NCI-H510A treated with DMSO at 0.1 percent for 48 hours (cell line): Measurements from ENCODE around the gene ZNF224.
A peak's percentile ranks its signal among the peaks of the same experiment; 100 is the strongest.
"Not testable (repeated sequence)": the region's sequence is repeated elsewhere in the genome, so short reads cannot be mapped to it uniquely, and the experiment has no call there.

Source experiments
- DNase-seq: peaks from one replicate; lab custom pipeline; 2025; lab: John Stamatoyannopoulos, UW

The ZNF224 gene

DNA sequence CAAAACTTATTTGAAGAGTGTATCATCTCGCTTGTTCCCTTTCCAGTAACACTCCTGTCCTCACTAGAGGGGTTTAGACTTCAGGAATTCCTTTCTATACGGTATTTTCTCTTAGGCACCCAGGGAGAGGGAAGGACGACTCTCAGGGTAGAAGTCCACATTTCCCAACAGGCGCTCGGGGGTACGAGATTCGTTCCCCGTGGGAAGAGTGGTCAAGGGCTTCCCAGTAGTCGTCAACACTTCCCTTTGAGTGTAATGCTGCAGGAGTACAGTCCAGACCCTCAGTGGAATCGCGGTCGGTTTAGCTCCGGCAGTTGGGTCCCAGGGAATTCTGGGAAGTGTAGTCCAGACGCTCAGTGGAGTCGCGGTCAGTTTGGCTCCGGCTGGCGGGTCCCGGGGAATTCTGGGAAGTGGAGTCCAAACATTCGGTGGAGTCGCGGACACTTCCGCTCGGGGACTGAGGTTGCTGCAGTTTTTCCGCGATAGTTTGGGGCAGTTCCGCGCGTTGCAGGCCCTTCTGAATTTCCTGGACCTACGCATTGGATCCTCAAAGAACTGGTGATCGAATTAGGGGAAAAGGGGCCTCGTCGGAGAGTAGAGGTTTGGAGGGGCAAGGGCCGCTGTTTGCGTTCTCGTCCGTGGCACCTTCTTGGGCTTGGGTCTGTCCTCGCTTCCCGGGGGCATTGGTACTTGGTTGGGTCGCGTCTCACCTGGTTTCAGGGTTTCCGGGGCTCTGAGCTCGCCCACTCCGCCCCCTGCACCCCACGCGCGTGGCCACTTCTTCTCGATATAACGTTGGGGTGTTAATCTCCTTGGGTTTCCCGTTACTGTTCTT lies at the start of gene ZNF224:
Gene ZNF224, plus strand, starts transcription at position 431 of the 835 bp plus-strand sequence. CDS start 3,513 bp downstream, outside the sequence.
- peak; percentile 86 for DNase-seq

DNA sequence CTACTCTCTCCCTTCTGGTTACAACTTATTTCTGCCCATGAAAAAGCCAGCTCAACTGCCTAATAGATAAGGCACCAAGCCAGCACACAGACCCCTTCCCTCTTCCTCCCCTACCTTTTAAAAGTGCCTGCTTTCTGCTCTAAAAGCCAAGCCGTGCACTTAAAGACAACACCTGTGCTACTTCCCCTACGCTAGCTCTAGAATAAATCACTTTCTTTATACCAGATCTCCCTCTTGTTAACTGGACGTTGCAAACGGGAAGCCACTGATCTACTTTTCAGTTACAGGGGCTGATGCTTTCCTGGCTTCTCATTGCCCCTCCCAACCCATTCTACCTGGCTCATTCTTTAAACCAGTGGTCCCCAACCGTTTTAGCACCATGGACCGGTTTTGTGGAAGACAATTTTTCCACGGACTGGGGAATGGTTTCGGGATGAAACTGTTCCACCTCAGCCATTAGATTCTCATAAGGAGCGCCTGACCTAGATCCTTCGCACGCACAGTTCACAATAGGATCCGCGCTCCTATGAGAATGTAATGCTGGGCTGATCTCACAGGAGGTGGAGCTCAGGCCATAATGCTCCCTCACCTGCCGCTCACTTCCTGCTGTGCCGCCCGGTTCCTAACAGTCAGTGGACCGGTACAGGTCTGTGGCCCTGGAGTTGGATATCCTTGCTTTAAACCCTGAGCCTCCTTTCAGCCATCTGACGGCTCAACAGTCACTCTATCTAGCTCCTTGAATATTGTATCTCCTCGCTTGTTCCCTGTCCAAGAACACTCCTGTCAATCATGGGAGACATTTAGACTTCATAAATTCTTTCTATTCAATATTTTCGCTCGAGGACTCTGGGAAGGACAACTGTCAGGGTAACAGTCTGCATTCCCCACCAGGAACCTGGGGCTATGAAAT lies 43.2 kb upstream of the ZNF224 start:
- DNase-seq = peak; percentile 83

- DNase-seq = peak; percentile 98
Measured at GRCh38 chr19:44051650-44052402, 42.3 kb upstream of the ZNF224 start, which contains the start of gene ZNF223. TSS of gene ZNF223 (plus strand) at chr19:44052036. CDS start at chr19:44055177, 3,141 bp downstream.

DNA sequence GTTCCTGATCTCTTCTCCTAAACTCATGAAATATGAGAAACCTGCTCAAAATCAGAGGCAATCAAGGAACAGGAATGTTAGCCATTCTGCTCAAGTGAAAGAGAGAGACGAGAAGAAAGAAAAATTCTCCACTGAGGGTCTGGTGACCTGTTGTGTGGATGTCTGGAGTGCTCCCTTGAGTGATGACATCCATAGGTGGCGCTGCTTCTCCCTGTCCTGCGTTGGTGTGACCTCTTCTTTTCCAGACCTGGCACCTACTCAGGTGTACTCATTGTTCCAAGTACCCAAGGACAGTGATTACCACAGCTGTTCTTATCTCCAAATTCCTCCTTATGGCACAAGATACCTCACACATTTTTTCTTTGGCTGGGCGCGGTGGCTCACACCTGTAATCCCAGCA lies 38.3 kb upstream of the ZNF224 start:
- no peak for DNase-seq

GRCh38 chr19:44059229-44059628 lies 34.9 kb upstream of the ZNF224 start:
- DNase-seq = no peak

DNA sequence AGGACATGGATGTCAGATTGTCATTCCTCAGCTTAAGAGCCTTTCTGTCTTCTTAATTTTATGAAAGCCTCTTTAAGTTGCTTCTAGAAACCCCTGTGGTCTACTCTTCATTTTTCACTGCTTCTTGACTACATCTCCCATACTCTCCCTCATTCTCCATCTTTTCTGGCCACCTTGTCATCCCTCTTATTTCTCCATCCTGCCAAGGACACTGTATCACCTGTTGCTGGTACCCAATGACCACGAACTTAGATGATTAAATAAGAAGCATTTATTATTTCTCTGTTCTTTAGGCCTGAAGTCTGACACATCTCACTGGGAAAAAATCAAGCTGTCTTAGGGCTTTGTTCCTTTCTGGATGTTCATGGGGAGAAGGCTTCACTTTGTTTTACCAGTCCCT lies 33.1 kb upstream of the ZNF224 start:
- no peak for DNase-seq

GRCh38 chr19:44066305-44066704 lies 27.9 kb upstream of the ZNF224 start:
- no peak for DNase-seq

DNA sequence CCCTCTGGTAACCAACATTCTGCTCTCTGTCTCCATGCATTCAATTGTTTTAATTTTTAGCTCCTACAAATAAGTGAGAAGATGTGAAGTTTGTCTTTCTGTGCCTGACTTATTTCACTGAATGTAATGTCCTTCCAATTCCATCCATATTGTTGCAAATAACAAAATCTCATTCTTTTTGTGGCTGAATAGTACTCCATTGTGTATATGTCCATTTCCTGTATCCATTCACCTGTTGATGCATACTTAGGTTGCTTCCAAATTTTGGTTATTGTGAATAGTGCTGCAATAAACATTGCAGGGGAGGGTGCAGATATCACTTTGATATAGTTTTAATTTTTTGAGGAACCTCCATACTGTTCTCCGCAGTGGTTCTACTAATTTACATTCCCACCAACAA lies 24.7 kb upstream of the ZNF224 start:
- DNase-seq = no peak

GRCh38 chr19:44071824-44072542 lies 22.2 kb upstream of the ZNF224 start, which contains the start of gene ZNF284:
TSS of gene ZNF284 (plus strand) at chr19:44072159. CDS start at chr19:44076390, 4,231 bp downstream.
- DNase-seq = peak; percentile 77

DNA sequence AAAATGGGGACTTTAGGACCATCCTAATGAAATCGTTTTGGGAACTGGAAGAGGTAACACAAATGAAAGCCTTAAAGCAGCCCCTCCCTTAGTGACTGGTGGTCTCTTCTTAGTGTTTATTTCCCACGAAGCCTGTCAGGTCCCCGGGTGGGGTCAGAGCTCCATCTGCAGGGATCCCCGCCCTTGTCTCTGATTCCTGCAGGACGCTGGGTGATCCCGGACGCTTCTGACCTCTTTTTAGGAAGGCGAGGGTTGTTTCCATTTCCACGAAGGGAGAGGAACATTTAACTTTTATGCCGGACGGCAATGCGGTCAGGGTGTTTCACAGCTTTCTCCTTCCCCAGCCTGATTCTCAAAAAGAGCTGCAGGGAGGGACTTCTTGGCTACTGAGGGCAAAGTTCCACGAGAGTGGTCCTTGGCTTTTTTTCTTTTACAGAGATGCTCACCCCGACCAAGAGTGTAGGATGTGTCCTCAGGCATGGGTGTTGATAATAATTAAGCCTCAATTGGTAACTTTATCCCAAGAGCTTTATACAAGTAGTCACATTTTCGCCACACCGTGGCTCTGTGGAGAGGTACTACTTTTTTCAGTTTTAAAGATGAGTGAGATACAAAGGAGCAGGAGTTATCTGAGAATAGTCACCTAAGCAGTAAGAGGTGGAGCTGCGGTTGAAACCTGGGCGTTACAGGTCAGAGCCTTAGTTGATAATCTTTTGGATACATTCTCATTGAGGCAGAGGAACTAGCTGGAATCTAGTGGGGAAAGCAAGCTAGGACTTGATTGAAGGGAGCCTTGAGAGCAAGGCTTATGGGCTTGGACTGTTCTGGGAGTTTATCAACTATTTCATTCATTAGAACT lies 21.4 kb upstream of the ZNF224 start:
- no peak for DNase-seq

- no peak for DNase-seq
Measured at GRCh38 chr19:44076325-44076724, 17.8 kb upstream of the ZNF224 start.

DNA sequence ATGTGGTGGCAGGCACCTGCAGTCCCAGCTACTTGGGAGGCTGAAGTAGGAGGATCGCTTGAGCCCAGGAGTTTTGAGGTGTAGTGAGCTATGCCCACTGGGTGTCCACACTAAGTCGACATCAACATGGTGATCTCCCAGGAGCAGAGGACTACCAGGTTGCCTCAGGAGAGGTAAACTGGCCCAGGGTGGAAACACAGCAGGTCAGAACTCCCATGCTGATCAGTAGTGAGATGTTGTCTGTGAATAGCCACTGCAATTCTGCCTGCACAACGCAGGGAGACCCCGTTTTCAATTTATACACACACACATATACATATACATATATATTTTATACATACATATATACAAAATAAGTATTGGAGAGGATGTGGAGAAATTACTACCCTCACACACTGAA lies 2.1 kb upstream of the ZNF224 start:
- no peak for DNase-seq

DNA sequence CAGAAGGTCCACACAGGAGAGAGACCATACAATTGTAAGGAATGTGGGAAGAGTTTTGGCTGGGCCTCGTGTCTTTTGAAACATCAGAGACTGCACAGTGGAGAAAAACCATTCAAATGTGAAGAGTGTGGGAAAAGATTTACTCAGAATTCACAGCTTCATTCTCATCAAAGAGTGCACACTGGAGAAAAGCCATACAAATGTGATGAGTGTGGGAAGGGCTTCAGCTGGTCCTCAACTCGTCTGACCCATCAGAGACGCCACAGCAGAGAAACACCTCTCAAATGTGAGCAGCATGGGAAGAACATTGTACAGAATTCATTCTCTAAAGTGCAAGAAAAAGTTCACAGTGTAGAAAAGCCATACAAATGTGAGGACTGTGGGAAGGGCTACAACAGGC lies 13.6 kb downstream of the ZNF224 start:
- DNase-seq = no peak

DNA sequence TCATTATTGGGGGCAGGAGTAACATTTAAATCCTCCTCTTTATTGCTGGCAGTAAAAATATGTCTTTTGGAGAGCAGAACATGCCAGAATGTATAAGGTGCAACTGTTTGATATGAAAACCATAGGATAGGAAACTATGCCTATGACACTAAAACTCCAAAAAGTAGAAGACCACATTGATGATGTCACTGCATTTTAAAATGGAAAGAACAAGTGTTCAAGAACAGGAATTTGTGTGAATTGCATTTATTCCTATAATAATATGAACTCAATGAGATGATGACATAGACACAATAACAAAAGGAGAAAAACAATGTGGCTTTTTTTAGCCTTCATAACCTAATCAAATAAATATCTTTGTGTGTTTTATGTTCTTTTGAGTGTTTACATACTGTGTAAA lies 15.3 kb downstream of the ZNF224 start:
- DNase-seq = no peak

GRCh38 chr19:44111910-44112463 lies 17.8 kb downstream of the ZNF224 start:
- peak; percentile 2 for DNase-seq

DNA sequence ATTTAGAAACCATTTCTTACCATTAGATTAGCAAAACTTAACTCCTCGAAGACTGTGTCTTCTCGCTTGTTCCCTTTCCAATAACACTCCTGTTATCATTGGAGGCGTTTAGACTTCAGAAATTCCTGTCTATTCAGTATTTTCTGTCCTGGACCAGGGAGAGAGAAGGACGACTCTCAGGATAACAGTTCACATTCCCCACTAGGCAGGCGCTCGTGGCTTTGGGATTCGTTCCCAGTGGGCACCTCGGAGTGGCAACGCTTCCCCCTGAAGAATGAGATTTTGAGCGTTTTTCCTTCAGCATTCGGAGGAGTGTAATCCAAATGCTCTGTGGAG lies 18.6 kb downstream of the ZNF224 start:
- DNase-seq = no peak

DNA sequence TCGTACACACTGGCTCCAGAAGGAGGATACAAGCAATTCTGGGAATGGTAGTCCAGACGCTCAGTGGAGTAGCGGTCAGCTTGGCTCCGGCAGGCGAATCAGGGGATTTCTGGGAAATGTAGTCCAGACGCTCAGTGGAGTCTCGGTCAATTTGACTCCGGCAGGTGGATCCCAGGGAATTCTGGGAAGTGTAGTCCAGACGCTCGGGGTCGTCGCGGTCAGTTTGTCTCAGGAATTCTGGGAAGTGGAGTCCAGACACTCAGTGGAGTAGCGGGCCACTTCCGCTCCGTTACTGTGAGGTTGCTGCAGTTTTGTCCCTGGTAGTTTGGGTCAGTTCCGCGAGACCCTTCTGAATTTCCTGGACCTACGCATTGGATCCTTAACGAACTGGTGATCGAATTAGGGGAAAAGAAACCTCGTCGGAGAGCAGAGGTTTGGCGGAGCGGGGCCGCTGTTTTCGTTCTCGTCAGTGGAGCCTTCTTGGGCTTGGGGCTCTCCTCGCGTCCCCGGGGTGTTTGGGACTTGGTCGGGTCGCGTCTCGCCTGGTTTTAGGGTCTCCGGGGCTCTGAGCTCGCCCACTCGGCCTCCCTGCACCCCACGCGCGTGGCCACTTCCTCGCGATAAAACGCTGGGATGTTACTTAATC lies 19.1 kb downstream of the ZNF224 start, which contains the start of gene ZNF225:
Gene ZNF225, plus strand, starts transcription at position 262 of the 646 bp plus-strand sequence. CDS start 2,429 bp downstream, outside the sequence.
- DNase-seq = peak; percentile 95

DNA sequence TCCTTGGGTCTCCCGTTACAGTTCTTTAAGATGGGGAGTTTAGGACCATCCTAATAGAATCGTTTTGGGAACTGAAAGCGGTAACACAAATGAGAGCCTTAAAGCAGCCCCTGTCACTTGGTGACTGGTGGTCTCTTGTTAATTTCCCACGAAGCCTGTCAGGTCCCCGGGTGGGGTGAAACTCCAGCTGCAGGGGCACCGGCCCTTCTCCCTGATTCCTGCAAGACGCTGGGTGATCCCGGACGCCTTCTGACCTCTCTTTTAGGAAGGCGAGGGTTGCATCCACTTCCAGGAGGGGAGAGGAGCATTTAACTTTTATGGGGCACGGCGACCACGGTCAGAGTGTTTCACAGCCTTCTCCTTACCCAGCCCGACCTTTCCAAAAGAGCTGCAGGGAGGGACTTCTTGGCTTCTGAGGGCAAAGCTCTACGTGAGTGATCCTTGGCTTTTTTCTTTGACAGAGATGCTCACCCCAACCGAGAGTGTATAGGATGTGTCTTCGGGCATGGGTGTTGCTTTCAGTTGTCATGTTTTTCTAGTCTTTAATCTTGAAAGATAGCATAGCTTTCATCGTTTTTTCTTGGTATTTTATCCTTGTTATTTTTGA lies 19.7 kb downstream of the ZNF224 start:
- no peak for DNase-seq

DNA sequence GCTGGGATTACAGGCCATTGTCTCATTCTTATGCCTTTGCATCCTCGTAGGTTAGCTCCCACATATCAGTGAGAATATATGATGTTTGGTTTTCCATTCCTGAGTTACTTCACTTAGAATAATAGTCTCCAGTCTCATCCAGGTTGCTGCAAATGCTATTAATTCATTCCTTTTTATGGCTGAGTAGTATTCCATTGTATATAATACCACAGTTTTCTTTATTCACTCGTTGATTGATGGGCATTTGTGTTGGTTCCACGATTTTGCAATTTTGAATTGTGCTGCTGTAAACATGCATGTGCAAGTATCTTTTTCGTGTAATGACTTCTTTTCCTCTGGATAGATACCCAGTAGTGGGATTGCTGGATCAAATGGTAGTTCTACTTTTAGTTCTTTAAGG lies 27.0 kb downstream of the ZNF224 start:
- DNase-seq = not testable (repeated sequence)
